HG02870 (cell line): ENCODE data around the gene TEX35.

ENCODE experiments used
- ATAC-seq: cut with Tn5 transposase; IDR thresholded peaks from one replicate; pipeline ENCODE4 v1.9.1; 2021; ENCODE audit warnings: mild to moderate bottlenecking, moderate library complexity; ENCODE audit not compliant: unreplicated experiment

Gene TEX35

GRCh38 chr1:178513278-178513983 lies 522 bp downstream of the TEX35 start:
- ATAC-seq, result no peak

- no peak for ATAC-seq
Measured at GRCh38 chr1:178516110-178516509, 3.2 kb downstream of the TEX35 start.

DNA sequence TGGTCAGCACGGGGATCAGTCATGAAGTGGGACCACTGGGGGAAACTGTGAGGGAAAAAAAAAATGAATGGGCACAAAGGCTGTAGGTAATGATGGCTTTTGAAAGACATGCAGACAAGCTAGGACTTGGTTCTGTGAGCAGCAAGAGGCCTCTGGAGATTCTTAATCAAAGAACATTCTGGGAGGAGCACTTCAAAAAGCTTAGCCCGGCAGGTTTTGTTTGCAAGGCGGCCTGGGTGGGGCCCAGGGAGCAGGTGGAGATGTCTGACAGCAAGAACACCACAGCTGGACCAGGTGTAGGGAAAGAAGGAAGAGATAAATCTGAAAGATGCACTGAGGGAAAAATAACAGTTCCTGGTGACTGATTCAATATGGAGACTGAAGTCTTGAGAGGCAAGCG lies 6.0 kb downstream of the TEX35 start:
- no peak for ATAC-seq

GRCh38 chr1:178520803-178521202 lies 7.9 kb downstream of the TEX35 start:
- ATAC-seq, result no peak

DNA sequence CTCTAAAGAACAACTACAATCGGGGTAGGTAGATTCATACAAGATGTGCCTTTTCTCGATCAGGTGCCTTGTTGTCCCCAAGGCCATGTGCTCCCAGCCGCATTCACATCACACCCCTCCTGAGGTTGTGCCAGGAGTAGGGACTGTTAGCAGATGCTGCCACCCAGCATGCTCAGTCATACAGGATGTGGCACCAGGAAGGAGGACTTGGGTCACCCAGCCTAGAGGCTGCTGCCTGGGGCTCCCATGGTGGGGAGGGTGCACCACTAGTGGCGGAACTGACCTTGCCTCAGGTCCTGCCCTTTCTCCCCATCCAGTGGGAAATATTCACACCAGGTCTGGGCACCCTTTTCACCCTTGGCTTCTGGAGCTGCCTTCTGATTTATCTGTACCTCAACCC lies 8.3 kb downstream of the TEX35 start:
- ATAC-seq, result no peak

DNA sequence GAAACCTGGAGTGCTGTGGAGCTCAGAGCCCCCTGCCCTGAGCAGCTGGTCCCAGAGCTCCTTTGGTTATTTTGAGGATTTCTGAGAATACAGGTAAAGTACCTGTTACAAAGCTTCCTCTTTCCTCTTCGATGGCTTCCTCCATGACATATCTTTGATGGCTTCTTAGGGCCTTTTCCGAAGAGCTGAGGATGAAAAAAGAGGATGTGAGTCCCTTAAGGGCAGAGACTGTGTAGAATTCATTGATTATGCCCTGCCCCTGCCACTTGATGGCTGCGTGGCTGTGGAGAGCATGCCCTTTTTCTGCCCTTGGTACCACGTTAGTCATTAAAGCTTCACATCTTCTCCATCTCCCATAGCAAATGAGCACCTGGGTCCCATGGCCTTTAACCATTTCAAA lies 14.2 kb downstream of the TEX35 start:
- no peak for ATAC-seq

DNA sequence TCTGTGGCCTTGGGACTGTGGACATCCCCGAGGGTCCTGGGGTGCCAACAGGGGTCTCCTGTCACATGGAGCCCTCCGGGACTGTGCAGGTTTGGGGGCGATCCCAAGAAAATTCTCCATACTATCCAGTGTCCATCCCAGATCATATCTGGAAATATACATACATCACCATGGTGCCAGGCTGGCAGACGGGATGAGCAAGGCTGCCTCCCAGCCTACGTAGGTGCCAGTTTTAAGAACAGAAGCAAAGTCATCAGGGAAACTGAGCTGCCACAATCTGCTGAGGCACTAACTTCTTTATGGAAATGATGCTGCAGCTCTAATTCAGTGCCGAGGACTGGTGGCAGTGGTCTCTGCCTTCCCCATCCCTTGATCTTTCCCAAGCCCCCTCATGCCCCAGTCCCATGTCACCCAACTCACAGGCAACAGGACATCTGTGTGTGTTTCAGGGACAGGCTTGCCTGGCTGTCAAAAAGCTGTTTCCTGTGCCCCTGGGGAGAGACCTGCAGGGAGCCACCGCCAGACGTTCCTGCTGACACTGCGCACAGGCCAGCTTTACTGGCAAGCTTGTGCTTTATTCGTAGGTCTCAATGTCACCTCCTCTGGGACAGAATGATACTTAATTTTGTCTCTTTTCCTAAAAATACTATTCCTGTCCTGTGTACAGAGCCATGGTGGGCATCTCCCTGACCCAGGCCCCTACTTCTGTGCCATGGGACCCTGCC lies 15.5 kb downstream of the TEX35 start:
- ATAC-seq, result no peak

DNA sequence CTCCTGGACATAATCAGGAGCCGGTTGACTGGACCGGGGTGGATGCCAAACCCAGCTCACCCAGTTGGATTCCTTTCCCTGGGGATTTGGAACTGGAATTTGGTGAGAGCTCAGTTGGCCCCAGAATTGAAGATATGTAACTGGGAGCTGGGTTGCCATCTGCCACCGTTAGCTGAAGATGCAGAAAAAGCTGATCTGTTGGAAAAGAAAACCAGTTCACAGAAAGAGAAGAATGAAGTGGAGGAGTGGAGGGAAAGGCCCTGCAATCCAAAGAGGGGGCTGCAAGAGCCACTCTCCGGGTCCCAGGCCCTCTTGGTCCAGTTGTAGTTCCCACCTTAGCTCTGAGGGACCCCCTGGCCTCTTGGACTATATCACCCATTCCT lies 16.0 kb downstream of the TEX35 start:
- ATAC-seq, result no peak

GRCh38 chr1:178529364-178530036 lies 16.6 kb downstream of the TEX35 start:
- no peak for ATAC-seq

DNA sequence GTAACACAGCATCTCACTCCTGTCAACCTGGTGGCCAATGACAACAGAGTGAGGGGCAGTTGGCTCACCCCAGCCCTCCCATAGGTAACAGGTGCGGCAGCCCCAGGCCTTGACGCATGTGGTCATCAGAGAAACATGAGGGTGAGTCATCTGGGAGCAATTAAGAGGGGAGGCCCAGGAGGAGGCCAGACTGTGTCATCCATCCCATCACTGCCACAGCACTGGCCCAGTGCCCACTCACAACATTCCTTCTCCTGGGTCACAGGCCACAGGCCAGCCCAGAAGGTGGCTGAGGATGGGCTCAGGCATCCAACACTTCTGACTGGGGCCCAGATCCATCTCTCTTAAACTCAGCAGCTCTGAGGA lies 17.1 kb downstream of the TEX35 start:
- no peak for ATAC-seq

DNA sequence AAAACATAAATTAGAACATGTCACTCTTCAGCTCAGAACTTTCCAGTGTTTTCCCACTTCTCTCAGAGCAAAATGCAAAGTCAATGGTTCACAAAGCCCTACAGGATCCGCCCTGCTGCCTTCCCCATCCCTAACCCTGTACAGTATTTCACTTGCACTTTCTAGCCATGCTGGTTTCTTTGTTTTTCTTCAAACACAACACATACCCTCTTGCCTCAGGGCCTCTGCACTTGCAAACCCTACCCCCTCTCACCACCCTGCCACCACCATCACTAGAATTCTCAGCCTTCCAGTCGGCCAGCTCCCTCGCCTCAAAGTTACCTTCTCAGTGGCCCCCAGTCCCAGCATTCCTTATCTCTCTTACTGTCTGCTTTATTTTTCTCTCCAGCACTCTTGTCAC lies 17.6 kb downstream of the TEX35 start:
- ATAC-seq, result no peak

DNA sequence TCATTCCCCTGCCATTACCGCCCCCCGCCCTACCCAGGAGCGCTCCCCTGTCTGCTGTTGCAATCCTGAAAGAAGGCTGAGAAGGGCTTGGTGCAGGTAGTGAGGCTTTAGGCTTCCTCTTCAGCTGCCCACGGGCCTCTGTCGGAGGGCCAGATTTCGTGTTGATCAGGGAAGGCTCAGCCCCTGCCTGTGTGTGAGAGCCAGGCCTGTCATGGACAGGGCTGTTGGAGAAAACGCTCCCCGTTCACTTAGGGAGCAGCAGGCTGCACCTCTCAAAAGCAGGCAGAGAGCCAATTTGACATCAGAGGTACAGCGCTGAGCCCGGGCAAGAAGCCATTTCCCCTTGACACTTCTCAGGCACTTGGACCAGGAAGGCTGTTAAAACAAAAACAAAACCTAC lies 19.0 kb downstream of the TEX35 start:
- ATAC-seq, result peak; percentile 20

DNA sequence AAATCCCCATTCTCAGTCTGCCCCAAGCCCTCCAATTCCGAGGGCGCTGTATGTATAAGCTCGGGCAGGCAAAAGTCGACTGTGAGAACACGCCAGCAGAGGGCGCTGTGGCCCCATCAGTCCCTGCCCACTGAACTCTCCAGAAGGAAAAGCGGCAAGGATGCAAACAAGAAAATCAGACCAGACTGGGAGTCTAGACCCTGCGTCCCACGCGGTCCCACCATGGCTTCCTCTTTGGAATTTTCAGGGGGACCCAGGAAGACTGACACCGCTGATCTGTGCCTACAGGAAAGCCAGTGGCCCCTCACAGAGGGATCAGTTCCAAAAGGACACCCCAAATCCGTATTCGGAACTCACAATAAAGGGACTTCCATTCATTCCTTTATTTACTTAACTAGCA lies 19.5 kb downstream of the TEX35 start:
- peak; percentile 85 for ATAC-seq

GRCh38 chr1:178533121-178533946 lies 20.4 kb downstream of the TEX35 start:
- no peak for ATAC-seq

GRCh38 chr1:178534137-178534868 lies 21.4 kb downstream of the TEX35 start:
- ATAC-seq, result no peak

GRCh38 chr1:178536329-178536728 lies 23.4 kb downstream of the TEX35 start:
- ATAC-seq, result no peak

GRCh38 chr1:178536844-178537371 lies 24.0 kb downstream of the TEX35 start:
- ATAC-seq, result no peak

GRCh38 chr1:178537382-178538090 lies 24.6 kb downstream of the TEX35 start:
- ATAC-seq, result no peak

DNA sequence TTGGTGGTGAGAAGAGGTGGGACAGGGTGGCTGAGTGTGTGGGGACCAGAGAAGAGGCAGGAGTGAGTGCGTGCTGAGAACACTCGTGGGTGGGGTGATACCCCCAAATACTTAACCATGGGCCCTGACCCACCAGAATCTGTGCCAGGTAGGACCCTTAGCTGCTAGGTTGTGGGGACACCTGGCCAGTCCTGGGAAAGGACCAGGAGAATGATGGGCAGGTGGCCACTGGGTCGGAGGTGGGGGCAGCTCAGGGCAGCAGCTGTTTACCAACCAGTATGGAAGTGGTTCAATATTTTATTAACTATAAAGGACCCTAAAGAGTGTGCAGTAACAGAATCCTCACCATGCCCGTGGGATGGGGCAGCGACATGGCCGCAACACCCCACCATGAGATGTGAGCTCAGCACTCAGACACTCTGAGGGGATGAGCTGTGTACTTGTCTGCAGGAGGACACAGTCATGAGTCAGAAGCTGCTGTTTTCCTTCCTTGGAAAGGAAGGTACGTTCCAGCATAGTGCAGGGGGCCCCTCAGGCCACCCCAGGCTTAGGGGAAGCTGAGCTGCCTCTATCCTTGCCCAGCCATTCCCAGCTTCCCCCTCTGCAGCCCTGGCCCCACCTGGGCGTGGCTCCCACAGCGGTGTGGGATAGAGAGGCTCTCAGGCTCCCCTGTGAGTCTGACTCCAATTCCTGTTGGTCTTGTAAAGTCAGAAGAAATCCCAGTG lies 25.4 kb downstream of the TEX35 start:
- ATAC-seq, result no peak
